Inferior parietal cortex (tissue), 1 donor: ENCODE measurements around the gene TEX48.

Experiments used
- DNase-seq: peaks from one replicate; pipeline ENCODE4 v3.0.0-alpha.2; 2016; ENCODE audit errors: extremely low spot score

The TEX48 gene

DNA sequence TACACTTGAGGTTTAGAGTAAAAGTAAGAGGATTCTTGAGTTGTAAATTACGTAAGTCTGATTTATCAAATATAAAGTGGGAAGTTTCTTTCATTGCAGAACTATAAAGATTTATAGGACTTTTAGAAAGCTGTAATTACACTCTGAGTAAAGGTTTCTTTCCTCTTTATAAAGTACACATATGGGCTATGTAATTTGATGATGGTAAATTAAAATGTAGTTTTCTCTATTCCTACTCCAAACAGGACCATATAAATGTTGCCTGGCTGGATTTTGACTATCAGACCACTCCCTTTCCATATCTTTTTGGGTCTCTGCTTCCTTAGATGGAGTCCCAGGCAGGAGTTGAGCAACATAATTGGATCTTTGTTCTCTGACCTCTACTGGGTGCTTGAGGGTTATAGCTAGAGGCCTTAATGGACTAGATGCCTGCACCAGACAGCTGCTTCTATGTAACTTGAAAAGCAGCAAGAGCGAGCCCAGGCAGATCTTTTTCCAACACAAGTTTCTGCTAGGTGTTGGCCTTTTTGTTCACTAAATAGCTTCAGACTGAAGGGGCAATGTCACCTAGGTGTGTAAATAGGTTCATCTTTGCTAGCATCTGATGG lies 11.4 kb upstream of the TEX48 start:
- no peak for DNase-seq

DNA sequence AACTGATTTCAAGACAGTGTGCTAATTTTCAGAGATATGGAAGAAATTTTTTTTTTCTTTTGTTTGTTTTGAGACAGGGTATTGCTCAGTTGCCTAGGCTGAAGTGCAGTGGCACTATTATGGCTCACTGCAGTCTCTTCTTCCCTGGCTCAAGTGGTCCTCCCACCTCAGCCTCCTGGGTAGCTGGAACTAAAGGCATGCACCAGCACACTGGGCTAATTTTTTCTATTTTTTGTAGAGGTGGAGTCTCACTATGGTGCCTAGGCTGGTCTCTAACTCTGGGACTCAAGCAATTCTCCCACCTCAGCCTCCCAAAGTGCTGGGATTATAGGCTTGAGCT lies 9.9 kb upstream of the TEX48 start:
- DNase-seq: no peak

DNA sequence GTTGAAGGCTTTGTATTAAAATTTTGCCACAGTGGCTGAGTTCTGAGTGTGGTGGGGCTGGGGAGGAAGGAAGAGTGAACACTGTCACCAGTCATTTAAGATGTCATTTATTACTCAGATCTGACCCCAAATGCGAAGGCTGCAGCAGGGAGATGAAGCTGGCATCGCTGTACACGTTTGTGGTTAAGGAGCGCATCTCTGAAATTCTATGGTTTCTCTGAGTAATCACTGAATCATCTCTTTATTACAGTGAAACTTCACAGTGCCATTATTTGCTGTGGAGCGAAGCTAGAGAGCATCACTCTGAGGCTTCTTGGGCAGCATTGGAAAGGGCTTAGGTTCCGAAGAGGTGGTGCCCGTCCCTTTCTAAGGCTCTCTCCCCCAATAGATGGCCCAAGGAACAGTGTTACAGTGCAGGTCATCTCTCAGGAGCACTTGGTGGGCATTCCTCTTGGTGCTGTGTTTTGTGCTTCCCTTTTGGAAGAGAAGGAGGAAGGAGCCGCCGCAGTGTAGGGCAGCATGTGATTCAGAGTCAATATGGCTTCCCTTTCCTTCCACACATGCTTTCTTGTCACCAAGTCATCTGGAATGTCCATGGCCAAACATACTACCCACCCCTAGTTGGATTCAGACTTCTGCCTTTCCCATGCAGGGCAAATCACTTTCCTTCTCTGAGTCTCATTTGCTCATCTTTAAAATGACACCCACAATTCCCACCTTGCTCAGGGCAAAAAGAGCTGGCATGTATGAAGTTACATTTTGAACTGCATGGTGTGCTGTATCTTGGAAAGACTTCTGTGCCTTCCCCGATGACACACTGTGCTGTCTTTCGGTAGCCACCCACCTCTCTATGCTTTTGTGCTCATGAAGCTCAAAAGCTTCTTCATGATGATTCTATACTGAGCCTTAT lies 9.3 kb upstream of the TEX48 start:
- peak; percentile 12 for DNase-seq

DNA sequence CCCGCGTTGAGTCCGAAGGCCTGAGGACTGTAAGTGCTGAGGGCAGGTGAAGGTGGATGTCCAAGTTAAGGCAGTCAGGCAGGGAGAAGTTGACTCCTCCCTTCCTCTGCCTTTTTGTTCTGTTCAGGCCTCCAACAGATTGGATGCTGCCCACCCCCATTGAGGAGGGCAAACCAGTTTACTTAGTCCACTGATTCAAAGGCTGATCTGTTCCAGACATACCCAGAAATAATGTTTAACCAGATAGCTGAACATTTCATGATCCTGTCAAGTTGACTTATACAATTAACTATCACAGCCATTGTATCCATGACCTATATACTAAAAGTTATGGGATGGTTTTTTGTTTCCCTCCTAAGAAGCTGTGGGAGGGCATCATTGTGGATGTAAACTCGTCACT lies 8.3 kb upstream of the TEX48 start:
- DNase-seq: no peak

DNA sequence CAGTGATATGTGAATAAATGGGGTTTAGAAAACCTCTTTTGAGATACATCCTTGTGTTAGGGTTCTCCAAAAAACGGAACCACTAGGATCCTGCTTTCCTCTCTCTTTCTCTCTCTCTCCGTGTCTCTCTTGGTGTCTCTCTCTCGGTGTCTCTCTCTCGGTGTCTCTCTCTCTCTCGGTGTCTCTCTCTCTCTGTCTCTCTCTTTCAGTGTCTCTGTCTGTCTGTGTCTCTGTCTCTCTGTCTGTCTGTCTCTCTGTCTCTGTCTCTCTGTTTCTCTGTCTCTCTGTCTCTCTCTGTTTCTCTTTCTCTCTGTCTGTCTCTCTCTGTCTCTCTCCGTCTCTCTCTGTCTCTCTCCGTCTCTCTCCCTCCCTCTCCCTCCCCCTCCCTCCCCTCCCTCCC lies 7.8 kb upstream of the TEX48 start:
- no peak for DNase-seq

DNA sequence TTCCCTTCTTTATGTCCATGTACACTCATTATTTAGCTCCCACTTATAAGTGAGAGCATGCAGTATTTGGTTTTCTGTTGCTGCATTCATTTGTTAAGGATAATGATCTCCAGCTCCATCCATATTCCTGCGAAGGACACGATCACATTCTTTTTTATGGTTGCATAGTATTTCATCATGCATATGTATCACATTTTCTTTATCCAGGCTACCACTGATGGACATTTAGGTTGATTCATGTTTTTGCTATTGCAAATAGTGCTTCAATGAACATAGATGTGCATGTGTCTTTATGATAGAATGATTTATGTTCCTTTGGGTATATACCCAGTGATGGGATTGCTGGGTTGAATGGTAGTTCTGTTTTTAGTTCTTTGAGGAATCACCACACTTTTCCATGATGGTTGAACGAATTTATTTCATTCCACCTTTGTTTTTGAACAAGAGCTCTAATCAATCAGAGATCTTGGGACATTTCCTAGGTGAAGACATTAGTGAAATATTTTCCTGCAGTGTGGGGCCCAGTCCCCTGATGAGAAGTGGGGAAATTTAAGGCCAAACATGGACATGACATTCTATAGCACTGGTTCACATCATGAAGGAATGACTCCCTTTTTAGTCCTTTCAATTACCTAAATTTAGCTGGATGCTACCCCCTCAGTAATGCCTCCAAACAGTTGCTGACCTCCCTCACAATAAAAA lies 7.1 kb upstream of the TEX48 start:
- DNase-seq: no peak

DNA sequence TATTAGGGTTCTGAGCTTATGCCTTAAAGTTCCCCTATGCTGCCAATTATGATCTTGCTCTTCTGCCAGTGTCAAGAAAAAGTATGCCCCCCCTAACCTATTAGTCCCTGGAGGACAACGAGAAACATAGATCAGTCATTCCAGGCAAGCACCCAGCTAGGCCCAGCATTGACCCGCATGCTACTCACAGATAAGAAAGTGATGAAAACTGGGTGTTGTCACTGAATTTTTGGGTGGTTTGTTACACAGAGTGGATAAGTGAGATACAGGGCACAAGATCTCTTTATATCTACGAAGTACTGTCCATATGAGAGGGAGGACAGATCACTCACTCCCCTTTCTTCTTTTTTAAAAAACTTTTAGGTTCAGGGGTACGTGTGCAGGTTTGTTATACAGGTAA lies 6.4 kb upstream of the TEX48 start:
- no peak for DNase-seq

DNA sequence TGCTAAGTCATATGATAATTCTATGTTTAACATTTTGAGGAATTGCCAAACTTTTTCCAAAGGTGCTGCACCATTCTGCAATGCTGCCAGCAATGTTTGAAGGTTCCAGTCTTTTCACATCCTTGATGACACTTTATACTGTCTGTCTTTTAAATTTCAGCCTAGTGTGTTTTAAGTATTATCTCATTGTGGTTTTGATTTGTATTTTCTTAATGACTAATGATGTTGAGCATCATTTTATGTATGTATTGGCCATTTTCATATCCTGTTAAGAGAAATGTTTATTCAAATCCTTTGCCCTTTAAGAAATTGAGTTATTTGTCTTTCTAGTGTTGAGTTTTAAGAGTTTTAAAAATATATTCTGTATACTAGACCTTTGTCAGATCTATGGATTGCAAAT lies 5.0 kb upstream of the TEX48 start:
- DNase-seq: no peak

DNA sequence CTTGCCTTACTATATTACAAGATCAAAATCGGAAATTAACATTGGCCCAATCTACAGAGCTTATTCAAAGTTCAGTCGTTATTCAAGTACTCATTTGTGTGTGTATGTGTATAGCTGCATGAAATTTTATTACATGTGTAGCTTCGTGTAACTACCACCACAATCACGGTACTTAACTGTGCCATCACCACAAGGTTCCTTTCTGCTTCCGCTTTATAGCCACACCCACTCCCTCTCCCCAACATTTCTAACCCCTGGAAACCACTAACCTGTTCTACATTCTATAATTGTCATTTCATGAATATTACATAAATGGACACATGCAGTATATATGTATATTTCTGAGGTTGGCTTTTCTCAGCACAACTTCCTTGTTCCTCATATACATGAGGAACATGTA lies 4.0 kb upstream of the TEX48 start:
- DNase-seq: no peak

DNA sequence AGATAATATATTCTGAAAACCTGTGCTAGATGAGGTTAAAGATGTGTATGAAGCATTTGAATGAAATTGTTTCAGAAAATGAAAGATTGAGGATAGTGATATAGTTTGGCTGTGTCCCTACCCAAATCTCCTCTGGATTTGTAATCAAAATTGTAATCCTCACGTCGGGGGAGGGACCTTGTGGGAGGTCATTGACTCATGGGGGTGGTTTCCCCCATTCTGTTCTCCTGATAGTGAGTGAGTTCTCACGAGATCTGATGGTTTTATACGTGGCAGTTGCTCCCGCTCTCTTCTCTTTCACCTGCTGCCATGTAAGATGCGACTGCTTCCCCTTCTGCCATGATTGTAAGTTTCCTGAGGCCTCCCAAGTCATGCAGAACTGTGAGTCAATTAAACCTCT lies 2.0 kb upstream of the TEX48 start:
- DNase-seq: no peak

DNA sequence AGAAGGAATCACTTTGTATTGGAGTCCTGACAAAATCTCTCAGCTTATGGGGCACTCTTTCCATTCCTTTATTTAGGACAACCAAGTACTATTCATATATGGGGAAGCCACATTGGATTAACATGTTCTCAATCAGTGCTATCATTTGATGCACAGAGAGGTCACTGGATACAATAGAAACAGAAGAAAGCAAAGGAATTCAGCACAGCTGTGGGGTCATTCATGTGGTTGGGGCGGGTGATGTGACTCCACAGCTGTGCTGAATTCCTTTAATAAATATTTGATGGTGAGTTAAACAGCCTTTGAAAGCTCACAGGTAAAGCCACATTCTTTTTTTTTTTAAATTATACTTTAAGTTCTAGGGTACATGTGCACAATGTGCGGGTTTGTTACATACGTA lies 854 bp upstream of the TEX48 start:
- no peak for DNase-seq

DNA sequence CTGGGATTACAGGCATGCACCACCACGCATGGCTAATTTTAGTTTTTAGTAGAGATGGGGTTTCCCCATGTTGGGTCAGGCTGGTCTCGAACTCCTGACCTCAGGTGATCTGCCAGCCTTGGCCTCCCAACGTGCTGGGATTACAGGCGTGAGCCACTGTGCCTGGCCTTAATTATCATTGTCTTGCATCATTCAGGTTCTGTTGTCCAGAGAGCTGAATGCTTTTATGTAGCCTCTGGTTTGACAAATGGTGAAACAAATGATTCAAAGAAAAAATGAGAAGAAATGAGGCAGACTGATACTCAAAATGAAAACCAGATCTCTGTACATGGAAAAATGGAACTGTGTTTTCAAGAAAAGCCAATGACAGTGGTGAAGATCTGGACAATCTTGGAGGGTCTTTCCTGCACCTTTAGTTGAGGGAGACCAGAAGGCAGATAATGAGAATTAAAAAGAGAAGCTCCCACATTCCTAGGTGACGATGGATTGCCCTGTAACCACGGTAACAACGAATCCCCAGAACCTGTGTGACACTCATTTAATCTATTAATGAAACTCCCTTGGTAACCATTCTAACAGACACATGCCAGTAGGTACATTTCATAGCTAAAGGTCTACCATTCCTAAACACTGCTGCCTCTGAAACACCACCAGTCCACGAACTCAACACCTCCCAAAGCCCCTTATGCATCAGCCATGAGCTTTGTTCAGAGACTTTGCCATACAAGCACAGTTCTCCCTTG lies 1.6 kb downstream of the TEX48 start:
- no peak for DNase-seq

DNA sequence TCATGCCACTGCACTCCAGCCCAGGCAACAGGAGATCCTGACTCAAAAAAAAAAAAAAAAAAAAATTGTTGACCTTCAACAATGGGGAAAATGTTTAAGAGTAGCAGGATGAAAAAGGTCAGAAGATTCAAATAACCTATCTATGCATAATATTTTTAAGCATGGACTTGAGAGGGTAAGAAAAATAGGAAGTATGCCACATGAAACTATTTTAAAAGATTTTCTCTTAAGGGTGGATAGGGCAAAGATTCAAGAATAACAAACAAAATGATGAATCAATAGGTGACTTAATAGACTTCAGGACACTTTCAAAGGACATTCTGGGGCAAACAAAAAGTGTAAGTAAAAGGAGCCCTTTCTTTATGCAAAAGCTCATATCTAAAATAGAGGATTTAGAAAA lies 3.2 kb downstream of the TEX48 start:
- no peak for DNase-seq

DNA sequence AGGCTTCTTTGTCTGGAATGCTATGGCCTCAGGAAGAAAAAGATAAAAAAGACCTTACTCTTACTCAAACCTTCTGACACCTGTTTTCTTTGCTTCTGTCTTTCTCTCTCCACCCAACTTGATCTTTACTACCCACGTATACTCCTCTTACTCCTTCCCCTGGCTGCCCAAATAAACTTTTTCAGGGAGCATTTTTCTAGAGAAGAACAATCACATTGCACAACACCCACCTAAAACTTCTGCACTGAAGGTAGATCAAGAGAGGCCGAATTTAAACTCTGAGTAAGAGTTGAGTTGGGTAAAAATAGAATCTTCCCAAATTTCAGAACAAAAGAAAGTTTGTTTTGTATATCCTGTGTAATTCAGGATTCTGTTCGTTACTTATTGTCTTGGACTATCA lies 3.9 kb downstream of the TEX48 start:
- DNase-seq: no peak

DNA sequence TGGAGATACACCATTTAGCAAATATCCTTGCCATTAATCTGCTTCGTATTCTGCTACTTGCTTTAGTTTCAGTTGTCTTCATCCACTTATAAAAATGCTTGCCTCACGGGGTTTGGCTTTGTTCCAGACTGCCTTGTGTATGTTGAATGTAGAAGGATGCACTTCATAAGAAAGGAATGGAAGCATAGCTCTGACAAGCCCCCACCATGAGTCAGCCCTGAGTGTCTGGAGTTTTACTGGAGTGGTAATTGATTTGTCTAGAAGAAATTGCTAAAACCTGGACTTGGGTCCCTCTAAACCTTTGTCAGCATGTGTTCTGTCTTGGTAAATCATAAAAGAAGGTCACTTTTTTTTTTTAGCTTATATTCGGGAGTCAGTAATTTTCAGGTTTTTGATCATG lies 4.6 kb downstream of the TEX48 start:
- no peak for DNase-seq

DNA sequence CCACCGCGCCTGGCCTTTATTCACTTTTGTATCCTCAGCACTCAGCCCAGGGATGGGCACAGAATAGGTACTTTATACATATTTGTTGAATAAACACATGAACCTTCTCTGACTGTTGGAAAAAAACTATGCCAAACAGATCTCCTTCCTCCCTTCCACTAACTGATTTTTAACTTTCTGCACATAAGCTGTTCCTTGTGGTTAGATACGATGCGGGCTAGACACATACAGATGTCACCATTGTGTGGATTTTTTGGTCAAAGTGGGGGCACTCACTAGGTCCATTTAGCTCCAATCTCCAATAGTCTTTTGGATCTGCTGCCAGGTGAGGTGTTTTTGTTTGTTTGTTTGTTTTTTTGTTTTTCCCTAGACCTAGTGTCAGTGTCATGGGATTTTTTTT lies 5.1 kb downstream of the TEX48 start:
- no peak for DNase-seq

DNA sequence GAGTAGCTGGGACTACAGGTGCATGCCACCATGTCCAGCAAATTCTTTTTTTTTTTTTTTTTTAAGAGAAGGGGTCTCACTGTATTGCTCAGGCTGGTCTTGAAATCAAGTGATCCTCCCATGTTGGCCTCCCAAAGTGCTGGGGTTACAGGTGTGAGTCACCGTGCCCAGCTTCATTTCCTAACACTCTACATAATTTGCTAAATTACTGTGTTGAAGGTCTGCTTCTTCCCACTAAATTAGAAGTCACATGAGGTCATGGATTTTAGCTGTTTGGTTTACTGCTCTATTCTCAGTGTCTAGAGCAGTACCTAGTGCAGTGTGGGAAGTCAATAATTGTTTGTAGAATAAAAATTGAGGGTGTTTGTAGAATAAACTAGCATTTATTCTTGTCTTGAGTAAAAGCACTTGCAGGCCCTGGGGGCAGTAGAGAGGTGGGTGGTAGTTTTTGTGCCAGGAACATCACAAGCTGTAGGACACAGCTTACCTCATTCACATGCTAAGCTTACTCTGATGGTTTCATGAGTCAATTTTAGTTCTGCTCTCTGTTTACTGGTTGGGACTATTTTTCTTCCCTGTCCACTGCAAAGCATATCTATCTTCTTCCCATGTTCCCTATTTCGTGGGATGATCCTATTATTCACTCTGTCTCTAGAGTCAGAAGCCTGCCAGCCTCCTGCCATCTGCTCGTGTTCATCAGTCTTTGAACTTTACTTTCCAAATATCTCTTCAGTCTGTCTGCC lies 7.0 kb downstream of the TEX48 start:
- no peak for DNase-seq

DNA sequence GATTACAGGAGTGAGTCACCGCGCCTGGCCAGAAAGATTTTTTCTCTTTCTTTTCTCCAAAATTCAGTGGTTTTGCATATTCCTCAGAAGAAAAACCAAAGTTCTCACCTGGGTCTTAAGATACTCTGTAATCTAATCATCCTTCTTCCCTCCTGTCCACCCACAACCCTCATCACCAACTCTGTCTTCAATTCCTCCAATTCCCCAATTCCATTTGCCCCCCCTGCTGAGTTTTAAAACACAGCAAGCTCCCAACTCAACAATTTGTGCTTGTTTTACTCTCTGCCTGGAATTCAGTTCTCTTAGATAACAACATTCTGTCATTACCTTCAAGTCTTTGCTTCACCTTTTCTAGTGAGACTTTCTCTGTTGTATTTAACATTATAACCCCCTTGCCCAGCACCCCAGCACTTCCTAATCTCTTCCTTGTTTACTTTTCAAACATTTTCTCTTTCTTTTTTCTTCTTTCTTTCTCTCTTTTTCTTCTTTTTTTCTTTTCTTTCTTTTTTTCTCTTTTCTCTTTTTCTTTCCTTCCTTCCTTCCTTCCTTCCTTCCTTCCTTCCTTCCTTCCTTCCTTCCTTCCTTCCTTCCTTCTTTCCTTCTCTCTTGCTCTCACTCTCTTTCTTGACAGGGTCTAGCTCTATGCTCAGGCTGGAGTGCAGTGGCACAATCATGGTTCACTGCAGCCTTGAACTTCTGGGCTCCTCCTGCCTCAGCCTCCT lies 7.8 kb downstream of the TEX48 start:
- no peak for DNase-seq

DNA sequence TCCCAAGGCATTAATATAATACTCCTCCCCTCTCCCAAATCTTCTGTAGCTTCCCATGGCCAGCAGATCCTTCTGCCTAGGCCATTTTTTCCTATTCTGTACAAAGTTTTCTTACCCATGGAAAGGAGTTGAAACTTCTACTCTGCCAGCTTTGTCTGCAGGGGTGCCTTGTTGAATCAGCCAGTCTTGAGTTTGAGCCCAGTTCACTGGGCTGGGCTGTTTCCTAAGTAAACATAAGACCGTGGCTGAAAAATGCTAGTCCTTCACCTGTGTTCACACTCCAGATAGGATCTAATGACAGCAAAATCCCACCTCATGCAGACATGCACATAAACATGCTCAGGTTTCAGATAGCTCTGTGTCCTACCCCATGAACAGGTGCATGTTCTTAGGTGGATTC lies 10.4 kb downstream of the TEX48 start:
- DNase-seq: no peak

DNA sequence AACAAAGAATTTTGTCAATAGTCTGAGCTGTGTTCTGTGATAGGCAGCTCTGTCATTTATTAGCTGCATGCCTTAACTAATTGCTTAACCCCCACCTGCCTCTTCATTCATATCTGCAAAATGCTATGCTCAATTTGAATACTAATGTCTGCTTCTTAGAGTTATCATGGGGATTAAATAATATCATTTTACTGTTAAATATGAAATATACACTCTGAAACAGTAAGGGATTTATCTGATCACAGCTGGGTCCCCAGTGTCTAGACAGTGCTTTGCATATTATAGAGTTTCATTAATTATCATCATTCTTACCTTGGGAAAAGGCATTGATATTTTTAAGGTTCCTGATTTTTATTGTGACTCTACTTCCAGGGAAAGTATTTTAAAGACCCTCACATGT lies 12.0 kb downstream of the TEX48 start:
- no peak for DNase-seq

DNA sequence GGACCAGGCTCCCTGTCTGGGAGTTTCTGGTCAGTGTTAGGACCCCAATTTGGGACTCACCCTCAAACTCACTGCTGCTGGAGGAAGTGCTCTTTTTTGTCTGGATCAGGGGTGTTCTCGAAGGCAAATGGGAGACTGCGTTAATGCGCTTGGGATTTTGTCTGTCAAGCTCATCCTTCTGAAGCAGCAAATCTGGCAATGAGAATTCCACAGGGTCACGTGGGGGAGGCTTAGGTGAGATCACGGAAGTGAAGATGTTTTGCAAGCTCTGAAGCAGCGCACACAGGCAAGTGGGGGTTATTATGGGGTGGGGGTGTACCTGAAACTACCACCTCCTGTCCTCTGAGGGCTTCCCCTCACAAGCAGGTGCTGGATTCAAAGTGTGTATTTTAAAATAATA lies 13.8 kb downstream of the TEX48 start:
- no peak for DNase-seq
